Right cardiac atrium (tissue), 5 donors: ENCODE data around the gene MXRA7. TPM values are rescaled to one million over a fixed set of nuclear protein-coding genes. Genes with fewer than 3 reads are reported as not detected.
"Not testable (repeated sequence)": the region's sequence is repeated elsewhere in the genome, so short reads cannot be mapped to it uniquely, and the experiment has no call there.

Source experiments
- ATAC-seq, 2 donors: fragments of 200-7000 bp; cut with Tn5 transposase; one replicate each; pipeline versions ENCODE4 v1.8.0 to v1.9.1; 2020; ENCODE audit warnings: moderate library complexity in 2 of 2, mild to moderate bottlenecking in 1 of 2
- DNase-seq, 3 donors: peaks; one replicate each; pipeline ENCODE4 v3.0.0-alpha.2; 2020
- H3K27ac ChIP-seq: one replicate; pipeline ENCODE4 v1.5.1; 2013; ENCODE audit warnings: mild to moderate bottlenecking, low read length, control low read depth, moderate library complexity
- H3K27me3 ChIP-seq: one replicate; pipeline ENCODE4 v1.6.1; 2013; ENCODE audit not compliant: control insufficient read depth, insufficient read depth
- H3K4me1 ChIP-seq: one replicate; pipeline ENCODE4 v1.6.1; 2013; ENCODE audit warnings: low read length; ENCODE audit not compliant: control insufficient read depth, insufficient read depth
- H3K4me3 ChIP-seq: one replicate; pipeline ENCODE4 v1.5.1; 2013; ENCODE audit warnings: low read length, control low read depth
- H3K9me3 ChIP-seq: one replicate; pipeline ENCODE4 v1.6.1; 2013; ENCODE audit warnings: low read length; ENCODE audit not compliant: control insufficient read depth
- WGBS: extraction: QIAGEN DNeasy Blood & Tissue Kit; methylation state at CpG from one replicate; pipeline ENCODE4 v1.1.7; 2013; 5-methylcytosine and 5-hydroxymethylcytosine counted together
- intact Hi-C, 4 donors: fragments of 100-400 bp; cut with DNase I; formaldehyde crosslinking; loops; one replicate each; pipeline versions ENCODE4 v1.11.0 to v1.14.0; 2022 to 2023
- polyA plus RNA-seq: library from polyadenylated mRNA; stranded (reverse); fragments of 200-250 nt; gene quantifications from one replicate; pipeline ENCODE4 v1.2.3, GENCODE V29; 2013
- total RNA-seq, 4 donors: library from RNA; stranded (reverse); fragmentation: NEBNext Ultra II Directional; extraction: Animal tissue kit (Norgen Biotek cat#: 25700); gene quantifications; one replicate each; pipeline ENCODE4 v1.2.1, GENCODE V29; 2021
- donor health status: healthy with polysubstance abuse.
- donor health status: DM: no; HTN: yes; CAD: no.
- donor health status: DM: no; HTN: no; CAD: no.
- donor health status: DM: no; HTN: yes; CAD: no; lungs with severe emphysema.
- donor health status: DM: yes; HTN: yes; CAD: no.

MXRA7 gene
- total and polyA plus RNA-seq, 5 donors: 461 to 558 (median 504) TPM

DNA sequence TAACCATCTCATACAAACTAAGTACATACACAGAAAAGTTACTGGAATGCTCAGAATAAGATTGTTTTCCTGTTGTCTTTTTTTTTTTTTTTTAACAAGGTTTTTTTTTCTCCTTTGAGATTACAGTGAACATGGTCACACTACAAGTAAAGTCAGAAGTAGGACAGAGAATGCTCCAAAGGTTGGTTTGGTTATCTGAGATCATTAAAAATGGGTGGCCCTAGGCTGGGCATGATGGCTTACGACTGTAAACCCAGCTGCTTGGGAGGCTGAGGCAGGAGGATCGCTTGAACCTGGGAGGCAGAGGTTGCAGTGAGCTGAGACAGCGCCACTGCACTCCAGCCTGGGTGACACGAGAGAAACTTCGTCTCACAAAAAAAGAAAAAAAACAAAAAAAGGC, 60.3 kb downstream of the MXRA7 start:
- Histone ChIP-seq H3K27ac (no peak overlapping the region), H3K4me3 (no peak overlapping the region), H3K9me3 (no peaks in the 10 kb centered on the region), H3K27me3 (no peaks in the 10 kb centered on the region), H3K4me1 (no peaks in the 10 kb centered on the region)
- 91% methylated on average over 5 of the region's 5 CpGs for WGBS
- DNase-seq (no peak), ATAC-seq (no peak)
- intact Hi-C loops: no loop called here

- ATAC-seq (no peak), DNase-seq (no peak)
- H3K27ac ChIP-seq: no peak overlapping the region
- 87% methylated on average over 1 of the region's 1 CpG for WGBS
- H3K9me3 ChIP-seq: no peaks in the 10 kb centered on the region
- H3K4me1 ChIP-seq: no peaks in the 10 kb centered on the region
- H3K4me3 ChIP-seq: no peak overlapping the region
- intact Hi-C loops: no loop called here
- no peaks in the 10 kb centered on the region for H3K27me3 ChIP-seq
Observed at GRCh38 chr17:76646712-76647111, 64.1 kb downstream of the MXRA7 start.

DNA sequence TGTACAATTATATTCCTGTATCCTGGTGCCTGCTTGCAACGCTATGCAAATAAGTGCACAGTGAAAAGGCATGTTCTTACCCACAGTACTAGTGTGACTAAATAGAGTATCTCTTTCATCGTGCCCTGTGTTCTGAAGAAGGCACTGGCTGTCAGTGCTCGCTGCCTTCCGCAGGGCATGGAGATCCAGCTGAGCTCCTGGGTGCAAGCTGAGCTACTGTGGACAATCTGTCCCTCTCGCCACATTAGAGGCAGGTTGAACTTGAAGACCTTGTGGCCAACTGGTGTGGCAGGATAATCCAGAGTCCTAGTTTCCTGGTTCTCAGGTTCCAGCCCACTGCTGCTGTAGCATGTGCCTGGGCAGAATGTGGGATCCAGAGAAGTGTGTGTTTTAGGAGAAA, 65.3 kb downstream of the MXRA7 start:
- ATAC-seq (no peak), DNase-seq (no peak)
- Histone ChIP-seq H3K27ac (no peak overlapping the region), H3K4me3 (no peak overlapping the region), H3K9me3 (no peaks in the 10 kb centered on the region), H3K27me3 (no peaks in the 10 kb centered on the region), H3K4me1 (no peaks in the 10 kb centered on the region)
- 57% methylated on average over 5 of the region's 5 CpGs for WGBS
- intact Hi-C loops: no loop called here

DNA sequence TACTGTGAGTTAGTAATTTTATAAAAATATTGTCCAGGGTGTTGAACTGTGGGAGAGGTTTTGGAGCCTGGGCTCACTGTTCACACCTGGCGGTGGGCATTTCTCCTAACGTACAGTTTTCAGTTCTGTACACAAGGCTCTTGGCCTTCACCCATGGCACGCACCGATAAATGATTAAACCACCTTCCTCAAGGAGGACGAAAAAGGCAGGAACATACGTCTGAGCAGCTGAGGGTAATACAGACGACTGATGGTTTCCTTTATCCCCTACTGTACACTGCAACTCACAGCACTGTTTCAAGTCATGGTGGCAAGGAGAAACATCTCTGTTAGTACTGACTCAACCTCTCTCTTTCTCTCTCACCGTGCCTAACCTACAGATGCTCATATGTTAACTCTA, 65.8 kb downstream of the MXRA7 start:
- no peak for DNase-seq
- no peak for ATAC-seq
- Histone ChIP-seq H3K4me1 (no peaks in the 10 kb centered on the region), H3K4me3 (no peak overlapping the region), H3K27me3 (no peaks in the 10 kb centered on the region), H3K9me3 (no peaks in the 10 kb centered on the region), H3K27ac (no peak overlapping the region)
- 85% methylated on average over 8 of the region's 8 CpGs for WGBS
- intact Hi-C loops: no loop called here

DNA sequence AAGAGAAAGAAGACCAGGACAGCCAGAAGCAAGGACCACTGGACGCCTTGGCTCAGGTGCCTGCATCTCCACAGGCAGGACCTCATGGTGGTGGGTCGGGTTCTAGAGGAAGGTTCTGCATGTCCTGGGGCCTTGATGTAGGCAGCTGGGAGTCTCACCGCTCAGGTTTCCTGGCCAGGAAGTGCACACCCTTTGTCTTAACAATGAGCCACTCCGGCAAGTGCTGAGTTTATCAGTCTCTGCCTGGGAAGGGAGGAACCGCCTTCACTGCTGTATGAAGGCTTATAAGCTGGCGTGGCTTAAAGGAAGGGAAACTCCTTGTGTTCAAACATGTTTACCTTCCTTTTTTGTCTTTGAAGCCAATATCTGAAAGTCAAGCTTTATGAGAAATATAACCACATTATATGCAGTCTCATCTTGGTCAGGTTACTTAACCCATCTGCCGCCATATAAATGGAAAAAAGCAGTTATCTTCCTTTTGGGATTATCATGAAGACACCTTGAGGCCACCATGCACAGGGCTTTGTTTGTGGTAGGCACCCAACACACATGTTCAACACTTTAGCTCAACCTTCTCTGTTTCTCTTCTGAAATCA, 67.1 kb downstream of the MXRA7 start, which contains the start of gene ST6GALNAC1:
ST6GALNAC1 (minus strand) TSS at position 205 of the 596 bp plus-strand sequence; CDS start at position 86, 119 bp downstream.
- intact Hi-C loops: no loop called here
- no peaks in the 10 kb centered on the region for H3K9me3 ChIP-seq
- peak; percentile 85 to 97 for ATAC-seq
- H3K27ac ChIP-seq: peak within 1 kb of the TSS; percentile 56
- H3K4me1 ChIP-seq: no peaks in the 10 kb centered on the region
- peak within 1 kb of the TSS; percentile 31 for H3K4me3 ChIP-seq
- no peaks in the 10 kb centered on the region for H3K27me3 ChIP-seq
- 61% methylated on average over 7 of the region's 7 CpGs for WGBS
- peak; percentile 39 to 60 (median 57) for DNase-seq

DNA sequence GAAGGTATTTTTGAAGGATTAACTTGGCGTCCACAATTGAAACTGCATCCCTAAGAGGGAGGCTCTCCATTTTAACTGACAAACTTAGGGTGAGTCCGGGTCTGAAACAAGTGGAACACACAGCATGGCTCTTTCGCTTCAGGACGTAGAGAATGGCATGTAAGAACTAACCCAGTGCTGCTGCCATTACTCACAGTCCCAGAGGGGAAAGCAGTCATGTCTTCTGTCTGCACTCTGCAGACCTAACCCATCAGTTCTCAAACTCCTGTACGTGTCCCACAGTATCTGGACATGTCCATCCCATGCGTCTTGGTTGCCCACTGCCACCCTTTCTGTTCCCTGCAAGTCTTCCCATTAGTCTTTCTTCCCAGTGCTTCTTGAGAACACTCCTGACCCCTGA, 67.8 kb downstream of the MXRA7 start:
- no peaks in the 10 kb centered on the region for H3K4me1 ChIP-seq
- peak overlapping the region; percentile 56 for H3K27ac ChIP-seq
- peak in 1 of 2 donors; percentile 36 for ATAC-seq
- H3K9me3 ChIP-seq: no peaks in the 10 kb centered on the region
- no peak for DNase-seq
- H3K4me3 ChIP-seq: peak overlapping the region; percentile 31
- no peaks in the 10 kb centered on the region for H3K27me3 ChIP-seq
- intact Hi-C loops: no loop called here
- WGBS: 78% methylated on average over 6 of the region's 6 CpGs

GRCh38 chr17:76642032-76642561, 68.7 kb downstream of the MXRA7 start:
- intact Hi-C loops: no loop called here
- 94% methylated on average over 5 of the region's 5 CpGs for WGBS
- H3K27ac ChIP-seq: no peak overlapping the region
- ATAC-seq: no peak
- DNase-seq: no peak
- no peaks in the 10 kb centered on the region for H3K27me3 ChIP-seq
- no peaks in the 10 kb centered on the region for H3K4me1 ChIP-seq
- peak overlapping the region; percentile 23 for H3K4me3 ChIP-seq
- no peaks in the 10 kb centered on the region for H3K9me3 ChIP-seq

- no peaks in the 10 kb centered on the region for H3K27me3 ChIP-seq
- H3K4me1 ChIP-seq: no peaks in the 10 kb centered on the region
- H3K9me3 ChIP-seq: no peaks in the 10 kb centered on the region
- intact Hi-C loops: no loop called here
- DNase-seq: no peak
- 56% methylated on average over 3 of the region's 3 CpGs for WGBS
- H3K4me3 ChIP-seq: no peak overlapping the region
- no peak overlapping the region for H3K27ac ChIP-seq
- ATAC-seq: no peak
Observed at GRCh38 chr17:76641501-76641900, 69.3 kb downstream of the MXRA7 start.

GRCh38 chr17:76640550-76641380, 70.0 kb downstream of the MXRA7 start:
- Histone ChIP-seq H3K27me3 (no peaks in the 10 kb centered on the region), H3K4me1 (no peaks in the 10 kb centered on the region), H3K27ac (no peak overlapping the region), H3K9me3 (no peaks in the 10 kb centered on the region), H3K4me3 (no peak overlapping the region)
- ATAC-seq (no peak), DNase-seq (no peak)
- WGBS: 61% methylated on average over 6 of the region's 6 CpGs
- intact Hi-C loops: no loop called here

- Histone ChIP-seq H3K27me3 (no peaks in the 10 kb centered on the region), H3K4me3 (no peak overlapping the region), H3K27ac (no peak overlapping the region), H3K9me3 (no peaks in the 10 kb centered on the region), H3K4me1 (no peaks in the 10 kb centered on the region)
- no peak for ATAC-seq
- intact Hi-C loops: no loop called here
- no peak for DNase-seq
- WGBS: 97% methylated on average over 10 of the region's 10 CpGs
Observed at GRCh38 chr17:76638263-76638662, 72.5 kb downstream of the MXRA7 start.

GRCh38 chr17:76636486-76637206, 74.1 kb downstream of the MXRA7 start:
- 78% methylated on average over 22 of the region's 27 CpGs for WGBS
- not testable (repeated sequence) for H3K4me1 ChIP-seq, DNase-seq

More at GRCh38 chr17:76636486-76637206, 74.1 kb downstream of the MXRA7 start:
- H3K27me3 ChIP-seq, H3K4me3 ChIP-seq, H3K27ac ChIP-seq, H3K9me3 ChIP-seq, ATAC-seq, intact Hi-C loops: not testable (repeated sequence)
